NOMO-1 (cell line): ENCODE measurements around the gene OARD1.
"Not testable (repeated sequence)": the region's sequence is repeated elsewhere in the genome, so short reads cannot be mapped to it uniquely, and the experiment has no call there.

Experiments
- DNase-seq, 2 experiments: peaks; one replicate each; lab custom pipeline; 2025; ENCODE audit not compliant: unreplicated experiment in 2 of 2; lab: John Stamatoyannopoulos, UW

Gene OARD1

DNA sequence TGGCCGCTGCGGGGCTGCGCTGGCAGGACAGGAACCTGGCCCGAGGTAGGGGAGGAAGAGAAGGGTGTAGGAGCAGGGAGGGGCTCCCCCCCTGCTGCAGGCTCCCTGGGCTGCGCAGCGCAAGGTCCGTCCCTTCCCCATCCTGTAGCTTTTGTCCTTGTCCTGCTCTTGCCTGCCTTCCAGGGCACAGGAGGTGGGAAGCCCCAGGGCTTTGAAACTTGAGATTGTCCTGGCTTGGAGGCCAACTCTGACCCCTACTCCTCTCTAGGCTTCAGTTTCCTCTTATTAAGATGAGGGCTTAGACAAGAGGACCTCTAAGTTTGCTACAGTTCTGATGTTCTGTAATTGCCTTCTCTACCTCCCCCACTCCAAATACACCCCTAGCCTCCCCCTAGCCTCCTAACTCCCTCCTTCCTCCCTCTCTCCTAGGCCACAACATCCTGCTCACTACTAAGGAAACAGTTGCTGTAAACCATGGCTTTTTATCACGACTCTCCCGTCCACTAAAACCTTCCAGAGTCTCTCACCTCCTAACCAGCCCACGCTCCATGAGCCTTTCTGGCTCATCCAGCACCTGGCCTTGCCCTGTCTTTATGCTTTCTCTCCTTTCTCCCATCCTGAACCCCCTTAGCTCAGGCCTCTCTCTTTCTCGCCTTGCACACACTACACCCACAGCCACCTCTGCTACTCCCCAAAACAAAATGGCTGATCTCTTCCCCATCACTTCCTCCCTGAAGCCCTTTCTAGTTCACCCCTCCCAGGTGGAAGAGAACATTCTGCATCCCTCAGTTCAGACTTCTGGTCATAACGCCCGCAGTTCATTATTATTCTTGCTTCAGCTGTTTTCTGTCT is 43.4 kb downstream of the OARD1 start:
- peak in 1 of 2 experiments; percentile 50 for DNase-seq

DNA sequence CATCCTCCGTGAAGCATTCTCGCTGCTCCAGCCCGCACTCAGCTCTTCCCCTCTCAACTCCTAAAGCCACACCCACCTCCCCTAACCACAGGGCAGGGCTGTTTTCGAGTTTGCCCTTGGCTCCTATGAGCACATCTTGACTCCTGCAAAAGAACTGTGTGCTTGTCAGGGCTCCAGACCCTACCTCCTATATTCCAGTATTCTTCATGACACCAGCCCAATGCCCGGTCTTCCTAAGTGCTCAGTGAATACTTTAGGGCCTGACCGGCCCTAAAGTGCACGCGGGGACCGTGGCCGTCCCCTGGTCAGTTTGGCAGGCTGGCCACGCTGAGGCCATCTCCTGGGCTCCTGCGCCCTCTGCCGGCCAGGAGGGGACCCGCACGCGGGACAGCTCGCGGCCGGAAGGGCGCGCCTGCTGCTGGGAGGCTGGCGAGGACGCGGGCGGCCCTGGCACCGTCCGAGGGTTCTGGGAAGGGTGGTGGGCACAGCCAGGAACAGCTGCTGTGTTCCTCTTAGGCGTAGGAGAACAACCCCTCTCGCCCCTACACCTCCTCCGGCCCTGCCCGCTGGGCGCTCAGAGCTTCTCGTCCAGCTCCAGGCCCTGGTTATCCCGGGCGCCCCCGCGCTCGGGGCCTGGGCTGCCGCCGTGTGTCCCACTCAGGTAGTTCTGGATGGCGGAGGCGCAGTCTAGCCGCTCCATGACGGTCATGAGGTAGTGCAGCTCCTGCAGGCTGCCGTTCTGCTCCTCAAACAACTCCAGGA is 44.2 kb downstream of the OARD1 start:
- peak; percentile 66 to 79 for DNase-seq

DNA sequence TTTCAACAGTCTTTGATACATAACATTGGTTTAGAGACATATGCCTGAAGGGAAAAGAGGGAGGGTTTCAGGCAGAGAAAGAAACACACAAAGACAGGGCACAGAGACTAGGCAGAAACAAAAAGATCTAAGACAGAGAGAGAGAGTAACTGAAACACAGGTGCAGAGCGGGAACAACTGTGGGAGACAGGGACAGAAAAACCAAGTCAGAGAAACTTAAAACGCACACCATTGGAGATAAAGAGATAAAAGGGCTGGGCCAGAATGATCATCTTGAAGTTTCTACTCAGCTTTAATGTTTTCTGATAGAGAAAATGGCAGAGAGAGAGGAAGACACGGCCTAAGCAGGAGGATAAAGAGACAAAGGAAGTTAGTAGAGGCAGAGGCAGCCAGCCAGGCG is 44.9 kb downstream of the OARD1 start:
- DNase-seq = no peak

DNA sequence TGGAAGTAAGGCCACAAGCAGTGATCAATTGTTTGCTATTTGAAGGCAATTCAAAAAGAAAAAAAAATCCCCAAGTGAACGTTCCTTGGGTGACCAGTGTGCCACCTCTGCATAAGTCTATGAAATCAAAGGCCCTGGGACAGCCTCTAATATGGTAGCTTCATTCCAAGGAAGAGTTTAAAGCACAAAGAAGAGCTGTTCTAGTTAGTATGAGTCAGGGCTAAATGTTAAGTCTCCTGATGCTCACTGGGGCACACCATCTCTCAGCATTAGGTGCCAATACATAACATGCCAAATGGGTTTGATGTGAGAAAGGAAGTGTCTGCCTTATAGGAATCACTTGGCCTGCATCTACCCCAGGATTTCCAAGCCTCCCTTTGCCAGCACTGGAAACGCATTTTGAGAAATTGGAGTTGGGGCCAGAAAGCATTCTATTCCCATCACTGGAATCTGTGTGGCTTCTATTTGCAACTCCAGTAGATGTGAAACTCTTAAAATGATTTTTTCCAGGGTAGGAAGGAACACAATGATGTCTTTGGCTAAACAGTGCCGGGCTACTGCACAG is 46.1 kb downstream of the OARD1 start:
- DNase-seq = no peak

DNA sequence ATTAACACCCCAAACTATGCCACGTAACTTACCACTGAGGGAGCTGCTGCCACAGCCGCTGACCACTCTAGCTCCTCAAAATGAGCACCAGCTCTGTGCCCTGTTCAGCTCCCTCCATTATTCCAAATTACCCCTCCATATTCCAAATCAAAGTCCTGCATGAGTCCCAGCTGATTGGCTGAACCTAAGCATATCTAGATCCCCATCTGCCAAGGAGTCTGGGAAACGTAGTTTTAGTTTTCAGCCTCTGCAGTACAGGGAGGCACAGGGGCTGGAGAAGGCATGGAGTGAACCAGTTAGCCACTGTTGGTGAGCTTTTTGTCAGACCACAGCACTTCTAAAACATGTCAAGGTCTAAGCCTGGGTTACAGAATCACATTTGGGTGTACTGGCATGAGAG is 49.0 kb downstream of the OARD1 start:
- DNase-seq = no peak

DNA sequence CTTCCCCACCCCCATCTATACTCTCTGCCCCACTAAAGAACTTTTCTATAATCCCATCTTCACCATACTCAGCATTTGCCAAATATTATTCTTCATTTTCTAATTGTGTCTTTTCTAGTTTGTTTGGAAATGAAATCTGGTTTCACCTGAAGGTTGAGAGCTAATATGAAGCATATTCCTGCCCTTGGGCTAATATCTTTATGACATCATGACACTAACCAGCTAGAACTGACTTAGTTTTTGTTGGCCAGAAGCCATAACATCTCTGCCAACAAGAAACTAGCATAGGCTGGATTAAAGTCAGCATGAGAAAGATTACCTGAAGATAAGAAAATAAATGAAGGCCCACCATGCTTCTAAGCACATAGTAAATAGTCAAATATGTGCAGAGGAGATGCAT is 49.9 kb downstream of the OARD1 start:
- no peak for DNase-seq

DNA sequence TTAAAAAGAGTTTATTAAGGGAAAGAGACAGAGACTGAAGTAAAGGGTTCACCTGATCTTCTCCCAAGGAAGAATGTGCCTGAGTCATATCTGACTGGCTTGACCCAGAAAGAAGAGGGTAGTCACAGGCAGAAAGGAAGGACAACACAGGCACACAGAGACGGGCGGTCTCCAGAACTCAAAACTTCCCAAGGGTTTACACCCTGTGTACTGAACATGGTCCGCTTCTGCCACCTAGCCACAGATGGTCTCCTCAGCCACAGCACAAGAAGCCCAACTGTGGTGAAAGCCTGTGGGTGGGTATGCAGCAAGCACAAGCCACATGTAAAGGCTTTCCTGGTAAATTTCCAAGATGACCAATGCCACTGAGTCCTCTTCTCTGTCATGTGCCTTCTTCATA is 50.3 kb downstream of the OARD1 start:
- DNase-seq = no peak

DNA sequence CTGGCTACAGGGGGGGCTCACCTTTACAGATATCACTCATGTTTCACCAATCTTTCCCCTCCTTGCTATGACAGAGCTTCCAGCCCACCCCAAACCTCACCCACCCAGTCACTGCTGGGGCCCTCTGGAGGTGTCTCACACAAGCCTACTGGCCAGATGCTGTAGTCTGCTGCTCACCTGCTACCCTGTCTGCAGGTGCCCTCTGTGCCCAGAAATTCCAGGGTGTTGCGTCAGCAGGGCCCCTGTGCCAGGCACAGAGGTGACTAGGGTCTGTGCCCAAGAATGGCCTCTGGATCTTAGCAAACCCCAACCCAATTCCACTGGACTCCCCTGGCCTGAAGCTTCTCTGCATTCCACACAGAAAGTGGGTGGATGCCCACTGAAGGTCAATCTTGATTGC is 54.5 kb downstream of the OARD1 start:
- DNase-seq = no peak

DNA sequence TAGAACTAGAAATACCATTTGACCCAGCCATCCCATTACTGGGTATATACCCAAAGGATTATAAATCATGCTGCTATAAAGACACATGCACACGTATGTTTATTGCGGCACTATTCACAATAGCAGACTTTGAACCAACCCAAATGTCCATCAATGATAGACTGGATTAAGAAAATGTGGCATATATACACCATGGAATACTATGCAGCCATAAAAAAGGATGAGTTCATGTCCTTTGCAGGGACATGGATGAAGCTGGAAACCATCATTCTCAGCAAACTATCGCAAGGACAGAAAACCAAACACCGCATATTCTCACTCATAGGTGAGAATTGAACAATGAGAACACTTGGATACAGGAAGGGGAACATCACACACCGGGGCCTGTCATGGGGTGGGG is 56.3 kb downstream of the OARD1 start:
- DNase-seq = not testable (repeated sequence)

DNA sequence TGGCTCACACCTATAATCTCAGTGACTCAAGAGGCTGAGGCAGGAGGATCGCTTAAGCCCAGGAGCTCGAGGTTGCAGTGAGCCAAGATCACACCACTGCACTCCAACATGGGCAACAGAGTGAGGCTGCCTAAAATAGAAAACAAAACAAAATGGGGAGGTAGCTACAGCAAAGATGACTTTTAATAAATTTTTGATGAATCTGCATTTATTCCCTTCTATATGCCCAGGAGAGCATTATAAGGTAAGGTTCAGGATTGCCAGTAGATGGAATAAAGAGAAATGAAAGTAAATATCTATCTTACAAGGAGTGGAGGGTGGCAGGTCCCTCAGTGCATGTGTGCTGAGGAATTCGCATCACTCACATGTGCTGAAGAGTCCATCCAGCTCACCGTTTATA is 57.4 kb downstream of the OARD1 start:
- DNase-seq = no peak
